HG03378 (cell line): ENCODE measurements around the gene FKBP4.

Experiments used
- ATAC-seq: cut with Tn5 transposase; IDR thresholded peaks from one replicate; pipeline ENCODE4 v1.9.1; 2021; ENCODE audit warnings: mild to moderate bottlenecking, moderate library complexity; ENCODE audit not compliant: unreplicated experiment

Gene FKBP4

DNA sequence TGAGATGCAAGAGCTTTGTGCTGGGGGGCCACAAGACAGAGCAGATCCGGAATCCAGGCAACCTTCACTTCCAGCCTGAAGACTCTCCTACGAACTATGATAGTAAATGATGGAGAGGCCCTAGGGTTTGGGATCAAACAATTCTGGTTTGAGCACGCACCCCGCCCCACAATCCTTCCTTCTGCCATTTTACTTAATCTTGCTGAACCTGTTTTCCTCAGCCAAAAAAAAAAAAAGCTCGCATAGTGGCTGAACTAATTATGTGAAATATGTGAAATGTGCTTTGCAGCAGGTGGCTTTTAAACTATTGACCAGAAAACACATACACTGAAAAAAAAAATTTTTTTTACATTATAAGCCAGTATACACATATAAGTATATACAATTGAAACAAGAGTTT, 17.0 kb downstream of the FKBP4 start:
- ATAC-seq = no peak

DNA sequence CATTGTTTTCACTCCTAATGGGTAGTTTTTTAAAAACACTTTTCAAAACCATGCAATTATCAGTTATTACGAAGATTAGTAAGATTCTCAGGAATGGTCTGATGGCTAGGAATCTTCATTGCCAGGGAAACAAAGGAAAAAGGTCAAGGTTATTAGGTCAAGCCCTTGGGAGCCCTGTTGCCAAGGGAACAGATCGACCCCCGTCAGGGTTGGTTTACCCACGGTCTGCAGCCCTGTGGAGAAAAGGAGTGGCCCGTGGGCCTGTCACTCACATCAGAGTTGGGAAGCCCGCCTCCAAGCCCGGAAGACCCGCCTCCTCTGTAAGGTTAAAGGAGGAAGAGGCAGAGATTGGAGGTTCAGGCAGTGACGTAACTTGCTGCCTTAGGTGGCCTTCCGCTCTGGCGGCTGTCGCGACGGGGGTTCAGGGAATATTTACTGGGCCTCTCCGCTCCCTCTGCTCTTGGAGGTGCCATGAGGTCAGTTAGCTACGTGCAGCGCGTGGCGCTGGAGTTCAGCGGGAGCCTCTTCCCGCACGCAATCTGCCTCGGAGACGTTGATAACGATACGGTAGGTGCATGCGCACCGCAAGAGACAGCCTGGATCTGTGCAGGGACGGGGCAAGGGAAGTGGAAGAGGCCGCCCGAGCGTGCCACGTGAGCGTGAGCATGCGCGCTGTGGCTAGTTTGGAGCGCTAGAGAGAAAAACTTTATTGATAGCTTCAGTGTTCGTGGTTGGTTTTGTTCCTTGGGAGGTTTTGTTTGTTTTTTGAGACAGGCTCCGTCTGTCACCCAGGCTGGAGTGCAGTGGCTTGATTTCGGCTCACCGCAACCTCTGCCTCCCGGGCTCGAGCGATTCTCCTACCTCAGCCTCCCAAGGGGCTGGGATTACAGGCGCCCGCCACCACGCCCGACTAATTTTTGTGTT, 17.8 kb downstream of the FKBP4 start, which contains the start of gene ITFG2:
Gene ITFG2 (plus strand): TSS at position 379 of the 924 bp plus-strand sequence. CDS start 93 bp downstream, at position 472.
- ATAC-seq = peak; percentile 89

DNA sequence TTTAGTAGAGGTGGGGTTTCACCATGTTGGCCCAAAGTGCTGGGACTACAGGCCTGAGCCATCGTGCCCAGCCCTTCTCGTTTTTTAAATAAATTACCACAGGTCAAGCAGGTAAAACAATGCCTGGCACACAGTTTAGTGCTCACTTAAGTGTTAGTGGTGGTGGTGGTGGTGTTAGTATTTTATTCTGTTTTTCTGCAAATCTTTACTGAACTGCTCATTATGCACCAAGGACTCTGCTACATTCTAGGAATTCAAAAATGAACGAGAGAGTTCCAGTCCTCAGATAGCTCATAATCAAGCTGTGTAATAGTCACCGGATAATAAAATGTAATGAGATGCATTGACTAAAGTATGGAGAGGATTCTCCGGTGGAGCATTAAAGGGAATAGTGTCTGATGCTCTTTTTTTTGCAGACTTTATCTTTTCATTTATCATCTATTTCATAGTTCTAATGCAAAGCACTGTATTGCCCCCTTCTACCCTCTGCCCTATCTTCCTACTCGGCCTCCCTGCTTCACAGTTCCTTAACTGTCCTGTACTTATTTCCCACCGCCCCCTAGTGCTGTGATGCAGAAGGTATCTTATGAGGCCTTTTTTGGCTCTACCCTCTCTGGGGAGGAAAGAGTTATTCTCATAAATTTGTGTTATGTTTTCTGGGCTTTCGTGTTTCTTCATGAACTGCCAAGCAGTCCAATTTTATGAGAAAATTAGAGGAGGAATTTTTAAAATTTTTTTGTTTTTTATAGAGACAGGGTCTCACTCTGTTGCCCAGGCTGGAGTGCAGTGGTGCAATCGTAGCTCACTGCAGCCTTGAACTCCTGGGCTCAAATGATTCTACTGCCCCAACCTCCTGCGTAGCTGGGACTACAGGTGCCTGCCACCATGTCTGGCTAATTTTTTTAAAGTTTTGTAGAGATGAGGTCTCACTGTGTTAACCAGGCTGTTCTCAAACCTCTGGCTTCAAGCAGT, 18.7 kb downstream of the FKBP4 start:
- no peak for ATAC-seq

DNA sequence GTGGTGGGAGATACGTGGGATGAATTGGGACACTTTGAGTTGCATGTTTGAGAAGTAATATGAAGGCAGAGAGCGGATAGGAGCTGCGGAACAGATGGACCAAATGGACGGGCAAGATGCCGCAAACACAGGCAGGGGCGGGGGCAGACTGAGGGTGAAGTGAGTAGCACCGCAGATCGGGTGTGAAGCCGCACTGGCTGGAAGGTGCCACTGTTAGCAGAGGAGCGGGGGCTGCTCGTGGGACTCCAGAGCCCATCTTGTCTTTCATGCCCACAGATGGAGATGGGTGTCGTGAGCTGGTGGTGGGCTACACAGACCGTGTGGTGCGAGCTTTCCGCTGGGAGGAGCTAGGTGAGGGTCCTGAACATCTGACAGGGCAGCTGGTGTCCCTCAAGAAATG, 25.0 kb downstream of the FKBP4 start:
- ATAC-seq = no peak

DNA sequence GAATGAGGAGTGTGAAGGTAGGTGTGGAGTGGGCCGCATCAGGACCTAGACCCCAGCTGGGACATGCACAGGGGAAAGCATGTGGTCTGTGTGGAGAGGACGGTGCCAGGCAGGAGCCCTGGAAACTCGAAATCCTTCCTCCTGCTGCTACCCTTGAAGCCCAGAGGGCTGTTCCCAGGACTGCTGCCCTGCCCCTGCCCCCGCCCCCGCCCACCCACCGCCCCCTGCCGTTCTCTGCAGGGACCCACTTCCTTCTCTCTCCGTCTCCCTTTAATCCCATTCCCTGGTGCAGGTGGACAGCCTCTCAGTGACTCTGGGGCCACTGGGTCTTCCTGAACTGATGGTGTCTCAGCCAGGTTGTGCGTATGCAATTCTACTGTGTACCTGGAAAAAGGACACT, 25.7 kb downstream of the FKBP4 start:
- no peak for ATAC-seq

DNA sequence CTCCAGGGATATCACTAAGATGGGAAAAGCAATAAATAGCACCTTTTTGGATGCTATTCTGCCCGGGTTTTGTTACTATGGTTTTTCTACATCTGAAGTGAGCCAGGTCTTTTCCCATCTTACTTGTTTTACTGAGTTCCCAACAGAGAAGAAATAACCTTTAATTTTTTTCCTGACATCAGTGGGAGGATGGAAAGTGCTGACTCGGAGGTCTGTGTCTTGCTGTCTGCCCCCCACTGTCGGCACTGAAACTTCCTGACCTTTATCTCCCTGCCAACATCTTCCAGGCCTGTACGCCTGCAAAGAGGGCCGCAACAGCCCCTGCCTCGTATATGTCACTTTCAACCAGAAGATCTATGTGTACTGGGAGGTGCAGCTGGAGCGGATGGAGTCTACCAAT, 28.7 kb downstream of the FKBP4 start:
- ATAC-seq = no peak

DNA sequence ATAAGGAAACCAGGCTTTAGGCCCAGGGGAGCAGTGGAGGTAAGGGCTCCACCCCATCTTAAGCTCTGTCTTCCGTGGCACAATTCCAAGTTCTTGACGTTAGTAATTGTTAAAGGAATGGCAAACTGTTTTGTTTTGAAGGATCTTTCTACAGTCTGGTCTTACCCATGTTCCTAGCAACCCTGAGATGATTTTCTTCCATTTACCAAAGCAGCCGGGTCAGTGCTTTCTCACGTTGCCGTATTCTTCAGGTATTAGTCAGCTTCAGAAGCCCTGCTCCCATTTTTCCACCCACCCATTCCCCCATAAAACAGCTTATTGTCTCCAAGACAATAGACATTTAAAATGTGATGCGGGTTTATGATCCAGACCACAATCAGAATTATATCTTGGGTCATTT, 29.8 kb downstream of the FKBP4 start:
- no peak for ATAC-seq

DNA sequence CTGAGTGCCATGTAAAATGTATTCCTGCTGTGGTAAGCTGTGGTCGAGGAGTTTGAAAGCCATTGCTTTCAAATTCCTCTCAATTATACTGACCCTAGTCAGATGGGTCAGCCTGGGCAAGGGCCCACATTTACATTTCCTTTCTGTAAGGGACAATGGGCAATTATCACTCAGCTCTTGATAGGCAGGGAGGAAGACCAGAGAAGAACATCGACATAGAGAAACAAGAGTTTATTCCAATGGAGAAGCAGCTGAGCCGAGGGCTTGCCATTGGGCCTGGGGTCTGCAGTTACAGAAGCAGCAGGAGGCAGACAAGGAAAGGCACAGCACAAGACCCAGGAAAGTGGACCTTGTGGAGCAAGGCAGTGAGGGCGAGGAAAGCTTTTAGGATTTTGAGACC, 30.4 kb downstream of the FKBP4 start:
- ATAC-seq = no peak

DNA sequence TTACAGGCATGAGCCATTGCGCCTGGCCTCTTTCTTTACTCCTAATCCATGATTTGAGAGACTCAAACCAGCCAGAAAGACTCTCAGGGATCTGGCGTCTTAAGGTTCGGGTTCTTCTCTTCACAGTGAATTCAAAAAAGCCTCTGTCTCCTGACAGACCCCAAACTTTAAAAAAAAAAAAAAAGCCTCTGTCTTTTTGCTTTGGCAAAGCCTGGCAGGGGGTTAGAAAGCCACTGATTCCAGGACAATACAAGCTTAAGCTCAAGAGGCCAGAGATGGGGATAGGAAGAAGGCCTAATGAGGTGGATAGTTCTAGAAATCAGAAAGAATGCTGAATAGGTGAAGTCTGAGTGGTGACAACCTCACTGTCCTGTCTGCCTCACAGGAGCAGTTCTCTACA, 31.3 kb downstream of the FKBP4 start:
- ATAC-seq = no peak

DNA sequence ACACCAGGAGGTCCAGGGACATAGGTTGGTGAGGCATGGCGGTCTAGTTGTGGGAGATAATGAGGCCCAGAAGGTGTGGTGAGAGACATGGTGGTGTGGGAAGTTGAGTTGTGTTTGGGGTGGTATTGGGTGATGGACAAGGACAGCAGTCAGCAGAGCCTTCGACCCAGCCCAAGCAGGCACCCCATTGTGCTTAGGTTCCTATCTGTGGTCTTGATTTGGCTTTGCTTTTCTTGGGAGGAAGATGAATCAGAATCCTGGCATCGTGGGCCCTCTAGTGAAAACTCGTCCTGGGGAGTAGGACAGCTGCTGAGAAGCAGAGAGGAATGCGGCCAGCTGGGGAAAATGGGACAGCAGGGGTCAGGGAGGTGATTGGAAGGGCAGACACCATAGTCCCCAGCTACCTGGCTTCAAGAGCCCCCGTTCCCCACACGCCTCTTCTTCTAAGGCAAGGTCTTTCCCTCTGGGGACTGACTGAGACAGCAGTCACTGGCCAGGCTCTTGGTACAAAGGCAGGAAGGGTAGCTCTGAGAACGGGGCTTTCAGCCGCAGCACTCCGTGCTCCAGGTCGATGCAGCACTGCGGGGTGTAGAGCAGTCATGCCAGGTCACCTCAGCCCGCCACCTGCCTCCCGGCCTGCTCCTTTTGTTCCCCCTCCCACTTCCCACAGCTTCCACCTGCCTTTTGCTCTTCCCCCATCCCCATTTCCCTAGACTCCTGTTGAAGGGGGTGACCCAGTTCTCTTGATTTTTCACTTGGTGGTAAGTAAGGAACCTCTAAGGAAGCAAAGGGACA, 32.1 kb downstream of the FKBP4 start:
- no peak for ATAC-seq

DNA sequence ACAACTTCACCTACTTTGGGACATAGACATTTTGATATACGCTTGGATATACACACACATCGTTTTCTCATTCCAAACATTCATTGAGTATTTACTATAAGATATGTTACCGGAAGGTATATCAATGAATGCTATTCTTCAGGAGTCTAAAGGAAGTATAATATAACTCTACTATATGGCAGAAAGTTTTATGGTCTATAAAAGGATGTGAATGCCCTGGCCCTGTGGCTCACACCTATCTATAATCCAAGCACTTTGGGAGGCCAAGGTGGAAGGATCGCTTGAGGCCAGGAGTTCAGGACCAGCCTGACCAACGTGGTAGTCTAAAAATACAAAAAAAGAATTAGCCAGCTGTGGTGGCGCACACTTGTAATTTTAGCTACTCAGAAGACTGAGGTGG, 34.5 kb downstream of the FKBP4 start:
- ATAC-seq = no peak

DNA sequence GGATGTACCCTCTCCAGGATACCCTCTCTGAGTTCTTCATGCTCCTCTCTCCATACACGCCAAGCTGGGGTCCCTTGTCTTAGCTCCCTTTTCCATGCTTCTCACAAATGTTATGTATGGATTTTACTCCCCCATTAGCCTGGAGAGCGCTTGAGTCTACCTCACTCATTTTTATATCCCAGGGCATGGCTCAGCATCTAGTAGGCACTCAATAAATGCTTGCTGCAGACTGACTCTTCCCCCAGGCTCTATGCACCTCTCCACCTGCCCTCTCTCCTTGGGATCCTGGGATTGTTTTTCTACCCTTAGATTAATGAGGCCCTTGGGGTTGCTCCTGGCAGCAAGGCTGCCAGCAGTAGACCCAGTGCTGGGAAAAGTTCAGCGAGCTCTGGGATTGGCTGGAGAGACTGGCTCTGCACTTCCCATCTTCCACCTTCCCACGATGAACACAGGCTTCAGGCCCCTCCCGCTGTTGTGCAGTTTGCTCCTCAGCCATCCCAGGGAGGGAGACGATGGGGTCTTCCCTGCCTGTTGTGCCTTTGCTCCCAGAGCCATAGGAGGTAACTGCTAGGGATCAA, 37.9 kb downstream of the FKBP4 start:
- ATAC-seq = no peak

DNA sequence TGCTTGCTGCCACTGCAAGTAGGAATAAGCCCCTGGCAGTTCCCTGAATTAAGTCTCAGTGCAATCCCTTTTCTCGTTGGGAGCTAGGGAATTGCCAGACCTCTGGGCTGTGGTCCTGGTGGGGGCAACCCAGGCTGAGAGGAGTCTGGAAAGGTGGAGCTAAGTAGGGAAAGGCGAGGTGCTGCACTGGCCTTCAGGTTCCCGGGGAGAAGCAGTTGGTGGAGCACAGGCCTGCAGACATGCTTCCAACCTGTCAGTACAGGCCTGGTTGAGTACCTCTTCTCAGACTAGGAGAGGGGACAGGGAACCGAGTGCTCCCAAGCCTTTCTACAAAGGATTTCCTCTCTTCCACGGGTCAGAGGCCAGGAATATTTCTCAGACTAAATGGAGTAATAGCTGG, 38.6 kb downstream of the FKBP4 start:
- ATAC-seq = no peak

DNA sequence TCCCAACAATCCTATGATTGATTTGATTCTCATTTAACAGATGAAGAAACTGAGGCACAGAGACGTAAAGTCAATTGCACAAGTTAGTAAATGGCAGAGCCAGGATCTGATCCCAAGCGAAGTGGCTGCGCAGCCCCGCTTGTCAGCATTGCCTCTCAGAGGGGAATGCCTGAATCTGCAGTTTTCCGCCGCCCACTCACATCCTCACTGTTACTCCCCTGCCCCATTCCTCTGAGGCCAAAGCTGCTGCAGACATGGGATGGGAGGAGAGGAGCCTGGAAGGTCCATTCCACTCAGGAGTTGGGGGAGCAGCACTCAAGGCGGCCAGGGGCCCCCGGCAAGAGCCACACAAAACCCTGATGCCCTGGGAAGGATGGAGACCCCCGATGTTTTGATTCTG, 39.0 kb downstream of the FKBP4 start:
- ATAC-seq = no peak

DNA sequence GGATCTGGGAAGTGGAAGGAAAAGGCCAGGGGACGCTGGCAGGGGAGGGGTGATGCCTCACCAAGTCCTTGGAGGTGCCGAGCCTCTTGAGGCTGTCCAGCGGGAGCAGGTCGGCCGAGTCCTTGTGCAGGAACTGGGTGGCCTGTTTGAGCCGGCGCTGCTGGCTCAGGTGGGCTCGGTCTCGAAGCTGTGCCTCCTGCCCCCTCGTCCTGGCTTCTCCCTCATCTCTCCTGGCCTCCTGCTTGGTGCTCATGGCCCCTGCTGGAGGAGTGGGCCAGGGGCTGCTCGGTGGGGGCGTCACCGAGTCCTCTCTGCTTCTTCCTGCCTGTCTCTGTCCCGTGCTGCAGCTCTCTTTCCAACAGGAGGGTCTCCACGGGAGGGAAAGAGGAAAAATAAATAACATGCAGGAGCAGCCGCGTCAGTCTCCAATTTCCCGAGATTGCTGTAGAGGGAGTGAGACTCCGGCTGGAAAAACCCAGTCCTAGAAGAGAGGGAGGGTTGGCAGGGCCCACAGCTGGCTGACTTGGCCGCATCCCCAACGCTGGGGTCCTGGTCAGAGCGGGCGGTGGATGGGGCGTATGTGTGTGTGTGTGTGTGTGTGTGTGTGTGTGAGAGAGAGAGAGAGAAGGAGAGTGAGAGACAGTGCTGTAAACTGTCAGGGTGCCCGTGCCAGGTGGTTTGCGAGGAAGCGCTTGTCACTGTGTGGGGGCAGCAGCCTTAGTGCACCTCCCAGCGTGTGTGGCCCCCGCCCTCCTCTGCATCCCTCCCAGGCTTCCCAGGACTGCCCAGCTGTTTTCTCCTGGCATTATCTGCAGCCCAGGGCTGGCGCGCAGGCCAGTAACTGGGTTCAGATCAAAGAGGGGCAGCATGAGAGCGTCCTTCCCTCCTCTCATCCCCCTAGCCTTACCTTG, 40.1 kb downstream of the FKBP4 start, which contains the start of gene NRIP2:
Gene NRIP2 (minus strand): TSS at position 455 of the 911 bp plus-strand sequence. CDS start 52 bp downstream, at position 403.
- ATAC-seq = no peak

DNA sequence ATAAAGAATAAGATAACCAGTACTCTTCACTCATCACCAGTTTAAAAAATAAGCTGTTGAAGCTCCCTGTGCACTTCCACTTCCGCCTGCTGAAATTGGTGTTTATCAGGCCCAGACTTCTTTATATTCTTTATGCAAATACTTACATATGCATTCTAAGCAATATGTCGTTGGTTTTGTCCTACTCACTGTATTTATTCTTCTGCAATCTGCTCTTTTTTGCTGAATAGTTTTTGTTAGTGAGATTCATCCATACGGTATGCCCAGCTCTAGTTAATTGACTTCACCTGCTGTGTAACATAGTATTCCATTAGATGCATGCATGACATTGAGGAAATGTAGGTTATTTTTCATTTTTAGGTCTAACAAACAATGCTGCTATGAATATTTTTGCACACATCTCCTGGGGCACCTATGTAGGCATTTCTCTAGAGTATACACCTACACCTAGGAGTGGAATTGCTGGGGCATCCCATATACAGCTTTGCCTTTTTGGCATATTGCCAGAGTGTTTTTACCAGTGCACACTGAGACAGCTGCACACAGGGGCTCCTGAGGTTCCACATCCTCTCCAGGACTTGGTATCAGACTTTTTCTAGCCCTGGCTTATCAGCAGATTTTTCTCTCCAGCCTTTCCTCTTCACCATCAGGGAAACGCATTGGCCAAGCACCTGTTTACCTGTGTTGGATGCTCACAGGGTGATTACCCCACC, 41.1 kb downstream of the FKBP4 start:
- ATAC-seq = no peak

DNA sequence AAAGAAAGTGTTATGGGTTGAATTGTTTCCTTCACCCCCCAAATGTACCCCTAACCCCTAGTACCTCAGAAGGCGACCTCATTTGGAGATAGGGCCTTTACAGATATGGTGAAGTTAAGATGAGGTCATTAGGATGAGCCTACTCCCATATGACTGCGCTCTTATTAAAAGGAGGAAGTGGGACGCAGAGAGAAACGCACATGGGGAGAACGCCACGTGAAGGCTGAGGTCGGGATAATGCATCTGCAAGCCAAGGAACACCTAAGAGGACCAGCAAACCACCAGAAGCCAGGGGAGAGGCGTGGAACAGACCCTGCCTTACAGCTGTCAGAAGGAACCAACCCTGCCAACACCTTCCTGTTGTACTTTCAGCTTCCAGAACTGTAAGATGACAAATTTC, 41.8 kb downstream of the FKBP4 start:
- no peak for ATAC-seq

DNA sequence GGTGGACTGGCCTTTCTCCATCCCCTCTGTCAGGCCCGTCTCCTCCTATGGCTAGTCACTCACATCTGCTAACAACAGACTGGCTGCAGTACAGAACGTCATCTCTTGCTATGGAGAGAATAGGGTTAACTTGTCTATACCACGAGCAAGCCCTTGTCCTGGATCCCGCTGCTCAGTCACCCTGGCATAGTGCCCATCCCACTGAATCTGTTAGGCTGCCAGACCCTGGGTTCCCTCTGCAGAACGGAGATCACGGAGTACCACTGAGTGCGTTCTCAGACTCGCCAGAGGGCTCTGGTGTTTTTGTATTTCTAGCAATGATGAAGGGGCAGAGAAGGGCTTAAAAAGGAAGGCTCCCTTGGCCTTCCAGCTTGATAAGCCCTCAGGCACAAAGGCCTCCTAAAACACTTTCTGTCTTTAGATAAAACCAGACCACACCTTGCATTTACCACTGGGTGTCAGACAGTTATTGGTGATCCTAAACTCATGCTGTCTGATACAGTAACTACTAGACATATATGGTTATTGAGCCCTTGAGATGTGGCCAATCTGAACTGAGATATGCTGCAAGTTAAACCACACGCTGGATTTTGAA, 46.4 kb downstream of the FKBP4 start:
- no peak for ATAC-seq
